ENCODE data around the gene SLC17A2.

Gene SLC17A2

GRCh38 chr6:25913741-25914140 is 16.8 kb downstream of the SLC17A2 start:
- H3K4me2 ChIP-seq (ENCODE audit: low read length): no peak overlapping the region
- no peak overlapping the region for H3K4me3 ChIP-seq (ENCODE audit: low read length)
- H3K27me3 ChIP-seq (ENCODE audit: control insufficient read depth, insufficient read depth, low read length): no peaks in the 10 kb centered on the region
- H3K9ac ChIP-seq (ENCODE audit: low read depth, low read length): no peak overlapping the region
- no peaks in the 10 kb centered on the region for H3K36me3 ChIP-seq (ENCODE audit: insufficient read depth, low read length)
- no peaks in the 10 kb centered on the region for H3K4me1 ChIP-seq (ENCODE audit: control insufficient read depth, insufficient read depth, low read length)
- H3K9me3 ChIP-seq (replicated peaks; ENCODE audit: low read length): no peaks in the 10 kb centered on the region

DNA sequence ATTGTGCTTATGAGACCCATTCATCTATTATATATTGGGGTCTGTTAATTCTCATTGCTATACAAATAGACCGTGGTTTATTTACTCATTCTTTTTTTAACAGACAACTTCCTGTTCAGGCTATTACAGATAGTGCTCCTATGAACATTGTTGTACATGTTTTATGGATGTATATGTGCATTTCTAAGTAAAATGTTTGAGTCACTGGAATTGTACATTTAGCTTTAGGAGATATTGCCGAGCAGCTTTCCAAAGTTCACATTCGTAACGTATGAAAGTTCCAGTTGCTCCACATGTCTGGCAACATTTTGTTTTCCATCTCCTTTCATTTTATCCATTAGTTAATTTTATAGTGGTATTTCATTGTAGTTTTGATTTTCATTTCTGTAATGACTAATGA is 19.1 kb downstream of the SLC17A2 start:
- H3K9ac ChIP-seq (ENCODE audit: low read depth, low read length): no peak overlapping the region
- no peak overlapping the region for H3K4me2 ChIP-seq (ENCODE audit: low read length)
- H3K4me3 ChIP-seq (ENCODE audit: low read length): no peak overlapping the region
- H3K27me3 ChIP-seq (ENCODE audit: control insufficient read depth, insufficient read depth, low read length): peaks cover 3% of the 10 kb centered on the region
- H3K4me1 ChIP-seq (ENCODE audit: control insufficient read depth, insufficient read depth, low read length): no peaks in the 10 kb centered on the region
- H3K9me3 ChIP-seq (replicated peaks; ENCODE audit: low read length): no peaks in the 10 kb centered on the region
- no peaks in the 10 kb centered on the region for H3K36me3 ChIP-seq (ENCODE audit: insufficient read depth, low read length)

GRCh38 chr6:25907475-25908014 is 22.9 kb downstream of the SLC17A2 start:
- Histone ChIP-seq H3K4me3 (ENCODE audit: low read length) (no peak overlapping the region), H3K9ac (ENCODE audit: low read depth, low read length) (no peak overlapping the region), H3K4me1 (ENCODE audit: control insufficient read depth, insufficient read depth, low read length) (no peaks in the 10 kb centered on the region), H3K27me3 (ENCODE audit: control insufficient read depth, insufficient read depth, low read length) (peaks cover 3% of the 10 kb centered on the region), H3K36me3 (ENCODE audit: insufficient read depth, low read length) (no peaks in the 10 kb centered on the region), H3K4me2 (ENCODE audit: low read length) (no peak overlapping the region), H3K9me3 (replicated peaks; ENCODE audit: low read length) (no peaks in the 10 kb centered on the region)

- H3K36me3 ChIP-seq (ENCODE audit: insufficient read depth, low read length): no peaks in the 10 kb centered on the region
- H3K4me1 ChIP-seq (ENCODE audit: control insufficient read depth, insufficient read depth, low read length): no peaks in the 10 kb centered on the region
- H3K9ac ChIP-seq (ENCODE audit: low read depth, low read length): no peak overlapping the region
- peaks cover 3% of the 10 kb centered on the region for H3K27me3 ChIP-seq (ENCODE audit: control insufficient read depth, insufficient read depth, low read length)
- H3K4me2 ChIP-seq (ENCODE audit: low read length): no peak overlapping the region
- H3K4me3 ChIP-seq (ENCODE audit: low read length): no peak overlapping the region
- H3K9me3 ChIP-seq (replicated peaks; ENCODE audit: low read length): no peaks in the 10 kb centered on the region
Observed at GRCh38 chr6:25903467-25904099, 26.9 kb downstream of the SLC17A2 start.

DNA sequence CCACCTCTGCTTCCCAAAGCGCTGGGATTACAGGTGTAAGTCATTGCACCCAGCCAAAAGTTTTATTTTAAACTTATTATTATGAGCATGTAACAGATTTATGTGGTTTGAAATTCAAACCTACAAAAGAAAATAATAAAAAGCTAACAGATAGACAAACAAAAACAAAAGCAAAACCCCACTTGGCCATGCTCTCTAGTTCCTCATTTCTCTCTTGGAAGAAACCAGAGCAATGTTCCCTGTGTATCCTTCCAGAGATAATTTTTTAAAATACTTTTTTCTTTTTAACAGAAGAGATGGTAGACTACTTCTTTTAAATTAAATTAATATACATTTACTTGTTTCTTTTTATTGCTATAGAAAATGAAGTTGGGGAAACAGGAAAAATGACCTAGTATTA is 28.4 kb downstream of the SLC17A2 start:
- no peak overlapping the region for H3K4me2 ChIP-seq (ENCODE audit: low read length)
- H3K9ac ChIP-seq (ENCODE audit: low read depth, low read length): no peak overlapping the region
- no peaks in the 10 kb centered on the region for H3K4me1 ChIP-seq (ENCODE audit: control insufficient read depth, insufficient read depth, low read length)
- no peaks in the 10 kb centered on the region for H3K27me3 ChIP-seq (ENCODE audit: control insufficient read depth, insufficient read depth, low read length)
- no peaks in the 10 kb centered on the region for H3K9me3 ChIP-seq (replicated peaks; ENCODE audit: low read length)
- no peaks in the 10 kb centered on the region for H3K36me3 ChIP-seq (ENCODE audit: insufficient read depth, low read length)
- no peak overlapping the region for H3K4me3 ChIP-seq (ENCODE audit: low read length)

GRCh38 chr6:25900843-25901242 is 29.6 kb downstream of the SLC17A2 start:
- Histone ChIP-seq H3K9ac (ENCODE audit: low read depth, low read length) (no peak overlapping the region), H3K36me3 (ENCODE audit: insufficient read depth, low read length) (no peaks in the 10 kb centered on the region), H3K9me3 (replicated peaks; ENCODE audit: low read length) (no peaks in the 10 kb centered on the region), H3K4me2 (ENCODE audit: low read length) (no peak overlapping the region), H3K4me1 (ENCODE audit: control insufficient read depth, insufficient read depth, low read length) (no peaks in the 10 kb centered on the region), H3K4me3 (ENCODE audit: low read length) (no peak overlapping the region), H3K27me3 (ENCODE audit: control insufficient read depth, insufficient read depth, low read length) (no peaks in the 10 kb centered on the region)

DNA sequence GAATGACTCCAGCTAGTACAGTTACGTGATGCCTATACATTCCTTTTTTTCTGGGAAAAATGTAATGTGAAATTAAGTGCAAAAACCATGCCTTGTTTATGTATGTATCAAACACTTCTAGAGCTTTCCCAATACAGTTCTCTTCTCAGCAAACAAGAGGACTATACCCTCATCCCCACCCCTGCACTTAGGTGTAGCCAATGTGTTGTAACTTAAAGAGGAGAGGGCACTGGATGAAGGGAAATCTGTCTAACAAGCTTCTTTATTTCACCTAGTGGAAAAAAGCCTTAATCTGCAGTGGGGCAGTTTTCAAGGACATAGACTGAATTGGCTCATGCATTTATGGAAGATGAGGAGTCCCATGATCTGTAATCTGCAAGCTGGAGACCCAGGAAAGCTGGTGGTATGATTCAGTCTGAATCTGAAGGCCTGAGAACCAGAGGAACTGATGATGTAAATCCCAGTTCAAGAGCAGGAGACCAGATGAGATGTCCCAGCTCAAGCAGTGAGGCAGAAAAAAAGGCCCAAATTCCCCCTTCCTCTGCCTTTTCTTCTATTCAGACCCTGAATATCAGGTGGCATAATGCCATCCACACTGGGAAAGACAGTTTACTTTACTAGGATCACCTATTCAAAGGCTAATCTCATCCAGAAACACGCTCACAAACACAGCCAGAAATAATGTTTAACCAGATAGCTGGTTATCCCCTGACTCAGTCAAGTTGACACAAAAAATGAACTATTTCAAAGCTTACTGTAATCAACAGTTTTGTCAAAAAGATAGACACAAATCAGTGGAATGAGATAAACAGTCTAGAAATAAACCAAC is 30.7 kb downstream of the SLC17A2 start:
- H3K4me1 ChIP-seq (ENCODE audit: control insufficient read depth, insufficient read depth, low read length): no peaks in the 10 kb centered on the region
- H3K9me3 ChIP-seq (replicated peaks; ENCODE audit: low read length): no peaks in the 10 kb centered on the region
- no peaks in the 10 kb centered on the region for H3K36me3 ChIP-seq (ENCODE audit: insufficient read depth, low read length)
- H3K4me3 ChIP-seq (ENCODE audit: low read length): no peak overlapping the region
- no peaks in the 10 kb centered on the region for H3K27me3 ChIP-seq (ENCODE audit: control insufficient read depth, insufficient read depth, low read length)
- H3K4me2 ChIP-seq (ENCODE audit: low read length): no peak overlapping the region
- H3K9ac ChIP-seq (ENCODE audit: low read depth, low read length): no peak overlapping the region

DNA sequence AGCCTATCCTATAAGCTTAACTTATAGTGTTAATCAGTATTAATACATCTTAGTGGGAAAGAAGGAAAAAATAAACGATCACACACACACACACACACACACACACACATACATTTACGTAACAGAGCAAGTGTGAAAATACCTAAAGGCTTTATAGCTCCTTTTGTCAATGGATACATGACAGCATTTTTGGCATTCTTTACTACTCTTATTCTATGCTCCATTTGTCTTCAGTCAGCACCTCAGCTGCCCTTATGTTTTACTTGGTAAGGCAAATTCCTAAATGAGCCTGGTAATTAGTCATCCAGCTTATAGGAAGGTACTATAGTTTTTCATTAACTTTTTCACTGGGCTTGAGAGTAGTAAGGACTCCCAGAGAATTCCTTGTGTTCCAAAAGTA is 31.4 kb downstream of the SLC17A2 start:
- Histone ChIP-seq H3K27me3 (ENCODE audit: control insufficient read depth, insufficient read depth, low read length) (no peaks in the 10 kb centered on the region), H3K4me3 (ENCODE audit: low read length) (no peak overlapping the region), H3K4me2 (ENCODE audit: low read length) (no peak overlapping the region), H3K9ac (ENCODE audit: low read depth, low read length) (no peak overlapping the region), H3K36me3 (ENCODE audit: insufficient read depth, low read length) (no peaks in the 10 kb centered on the region), H3K4me1 (ENCODE audit: control insufficient read depth, insufficient read depth, low read length) (no peaks in the 10 kb centered on the region), H3K9me3 (replicated peaks; ENCODE audit: low read length) (no peaks in the 10 kb centered on the region)

DNA sequence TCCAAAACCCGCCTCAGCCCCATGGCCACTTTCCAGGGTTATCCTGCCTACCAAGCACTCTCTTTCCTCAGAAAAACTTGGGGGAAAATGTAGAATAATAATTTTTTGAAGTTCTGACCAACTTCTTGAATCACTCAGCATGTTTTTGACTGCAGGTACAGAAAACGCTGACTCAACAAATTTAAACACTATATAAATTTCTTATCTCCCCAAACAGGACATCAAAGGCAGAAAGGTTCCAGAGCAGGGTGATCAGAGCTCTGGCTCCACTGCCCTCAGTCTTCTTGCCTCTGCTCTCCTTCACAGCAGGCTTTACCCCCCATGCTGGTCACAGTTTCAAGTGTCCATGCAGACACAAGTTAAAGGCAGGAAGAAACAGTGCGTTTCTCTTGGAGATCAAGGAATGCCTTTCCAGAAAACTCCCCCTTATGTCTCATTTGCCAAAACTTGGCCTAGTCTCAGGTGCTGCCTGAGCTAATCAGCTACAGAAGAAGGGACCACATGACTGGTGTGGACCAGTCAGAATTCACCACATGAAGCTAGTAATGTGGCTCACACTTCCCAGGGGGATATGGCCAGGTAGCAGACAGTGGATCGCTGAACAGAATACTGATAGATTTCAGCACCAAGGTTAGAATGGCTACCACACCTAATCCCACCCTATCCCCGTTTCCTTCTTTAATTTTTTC is 32.1 kb downstream of the SLC17A2 start:
- no peaks in the 10 kb centered on the region for H3K27me3 ChIP-seq (ENCODE audit: control insufficient read depth, insufficient read depth, low read length)
- H3K9me3 ChIP-seq (replicated peaks; ENCODE audit: low read length): no peaks in the 10 kb centered on the region
- H3K4me1 ChIP-seq (ENCODE audit: control insufficient read depth, insufficient read depth, low read length): no peaks in the 10 kb centered on the region
- no peaks in the 10 kb centered on the region for H3K36me3 ChIP-seq (ENCODE audit: insufficient read depth, low read length)
- H3K4me3 ChIP-seq (ENCODE audit: low read length): no peak overlapping the region
- no peak overlapping the region for H3K9ac ChIP-seq (ENCODE audit: low read depth, low read length)
- no peak overlapping the region for H3K4me2 ChIP-seq (ENCODE audit: low read length)

DNA sequence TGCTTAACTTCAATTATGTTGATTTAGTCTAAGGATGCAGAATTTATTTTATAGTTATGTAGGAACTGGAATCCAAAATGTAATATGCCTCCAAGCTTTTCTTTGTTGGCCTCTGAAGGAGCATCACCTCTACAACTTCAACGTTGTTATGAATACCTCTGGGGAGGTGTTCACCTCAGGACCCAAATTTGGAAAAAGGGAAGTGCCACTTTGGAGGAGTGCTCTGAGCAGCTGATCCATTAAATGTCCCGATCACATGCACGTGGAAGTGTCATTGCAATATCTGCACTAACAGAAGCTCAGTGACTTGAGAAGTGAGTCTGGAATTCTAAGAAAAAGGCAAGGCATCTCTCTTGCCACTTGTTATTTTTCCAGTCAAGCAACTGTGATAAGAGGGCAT is 34.2 kb downstream of the SLC17A2 start:
- no peaks in the 10 kb centered on the region for H3K9me3 ChIP-seq (replicated peaks; ENCODE audit: low read length)
- H3K4me3 ChIP-seq (ENCODE audit: low read length): no peak overlapping the region
- no peaks in the 10 kb centered on the region for H3K4me1 ChIP-seq (ENCODE audit: control insufficient read depth, insufficient read depth, low read length)
- H3K27me3 ChIP-seq (ENCODE audit: control insufficient read depth, insufficient read depth, low read length): no peaks in the 10 kb centered on the region
- H3K36me3 ChIP-seq (ENCODE audit: insufficient read depth, low read length): no peaks in the 10 kb centered on the region
- H3K4me2 ChIP-seq (ENCODE audit: low read length): no peak overlapping the region
- H3K9ac ChIP-seq (ENCODE audit: low read depth, low read length): no peak overlapping the region

- Histone ChIP-seq H3K4me3 (ENCODE audit: low read length) (no peak overlapping the region), H3K4me1 (ENCODE audit: control insufficient read depth, insufficient read depth, low read length) (no peaks in the 10 kb centered on the region), H3K27me3 (ENCODE audit: control insufficient read depth, insufficient read depth, low read length) (no peaks in the 10 kb centered on the region), H3K4me2 (ENCODE audit: low read length) (no peak overlapping the region), H3K9me3 (replicated peaks; ENCODE audit: low read length) (no peaks in the 10 kb centered on the region), H3K9ac (ENCODE audit: low read depth, low read length) (no peak overlapping the region), H3K36me3 (ENCODE audit: insufficient read depth, low read length) (no peaks in the 10 kb centered on the region)
Observed at GRCh38 chr6:25895771-25896170, 34.7 kb downstream of the SLC17A2 start.

All from skeletal muscle satellite cell (primary cell).